Uterus (tissue), 4 donors: Measurements from ENCODE around the gene CAMK1D. TPM values are rescaled to one million over a fixed set of nuclear protein-coding genes. Genes with fewer than 3 reads are reported as not detected.
"Not testable (repeated sequence)": the region's sequence is repeated elsewhere in the genome, so short reads cannot be mapped to it uniquely, and the experiment has no call there.

Experiments used
- DNase-seq, 2 donors: peaks; one replicate each; pipeline ENCODE4 v3.0.0-alpha.2; 2019 to 2020
- H3K27ac ChIP-seq, 2 donors: fragments of 200-600 bp; sonication (generic); 1 replicate in 1 of 2; 2 replicates in 1 of 2; pipeline ENCODE4 v1.5.1; 2016 to 2018
- H3K27me3 ChIP-seq, 2 donors: fragments of 200-600 bp; sonication (generic); one replicate each; pipeline ENCODE4 v1.5.1; 2018 to 2019; ENCODE audit warnings: control low read depth in 1 of 2
- H3K36me3 ChIP-seq, 2 donors: fragments of 200-600 bp; sonication (generic); one replicate each; pipeline ENCODE4 v1.5.1; 2019; ENCODE audit warnings: control low read depth in 1 of 2
- H3K4me1 ChIP-seq, 2 donors: fragments of 200-600 bp; sonication (generic); one replicate each; pipeline ENCODE4 v1.5.1; 2018 to 2019; ENCODE audit warnings: control low read depth in 1 of 2
- H3K4me3 ChIP-seq, 2 donors: fragments of 200-600 bp; sonication (generic); 1 replicate in 1 of 2; 2 replicates in 1 of 2; pipeline ENCODE4 v1.5.1; 2018 to 2019; ENCODE audit warnings: mild to moderate bottlenecking in 1 of 2
- H3K9me3 ChIP-seq, 2 donors: fragments of 200-600 bp; sonication (generic); one replicate each; pipeline ENCODE4 v1.5.1; 2019; ENCODE audit warnings: control low read depth in 1 of 2
- CTCF ChIP-seq, 4 experiments: fragments of 200-600 bp in 2 of 4; fragments of 450-650 bp in 2 of 4; sonication (generic) in 2 of 4; IDR thresholded peaks; one replicate each; pipeline ENCODE4 v1.5.1; 2016 to 2019; ENCODE audit warnings: antibody characterized with exemption in 4 of 4, mild to moderate bottlenecking in 2 of 4, moderate library complexity in 1 of 4
- POLR2A ChIP-seq, 2 donors: fragments of 450-650 bp; IDR thresholded peaks; one replicate each; pipeline ENCODE4 v1.6.1; 2016; ENCODE audit warnings: antibody characterized with exemption in 2 of 2, mild to moderate bottlenecking in 1 of 2, moderate library complexity in 1 of 2
- intact Hi-C: fragments of 100-400 bp; cut with DNase I; formaldehyde crosslinking; loops from one replicate; pipeline ENCODE4 v1.15.1; 2023; ENCODE audit warnings: low total_unique reads
- total RNA-seq, 4 donors: library from RNA; depleted of rRNA in 3 of 4; stranded (reverse); fragments of >200 nt in 3 of 4; gene quantifications; one replicate each; pipeline versions ENCODE4 v1.1.0 to v1.2.4, GENCODE V29; 2014 to 2023
- donor health status: DM: yes; HTN: yes; CAD: no.

Gene CAMK1D
- total RNA-seq, 4 donors from 2014 or later: 3.5 to 48.4 (median 10.8) TPM

GRCh38 chr10:12432402-12433189 is 83.2 kb downstream of the CAMK1D start:
- H3K27me3 ChIP-seq: no peaks in the 10 kb centered on the region
- H3K36me3 ChIP-seq: no peaks in the 10 kb centered on the region
- intact Hi-C loops: no loop called here
- H3K4me3 ChIP-seq: no peak overlapping the region
- no peak for DNase-seq
- H3K4me1 ChIP-seq: no peaks in the 10 kb centered on the region
- H3K9me3 ChIP-seq: no peaks in the 10 kb centered on the region
- TF ChIP-seq CTCF (IDR thresholded peaks at IDR 0.05) (no peak), POLR2A (IDR thresholded peaks at IDR 0.05) (no peak)
- H3K27ac ChIP-seq: no peak overlapping the region

- no peak for TF ChIP-seq POLR2A (IDR thresholded peaks at IDR 0.05)
- TF ChIP-seq CTCF (IDR thresholded peaks at IDR 0.05): no peak
- Histone ChIP-seq H3K9me3 (no peaks in the 10 kb centered on the region), H3K27ac (no peak overlapping the region), H3K27me3 (no peaks in the 10 kb centered on the region), H3K36me3 (no peaks in the 10 kb centered on the region), H3K4me1 (no peaks in the 10 kb centered on the region), H3K4me3 (no peak overlapping the region)
- no peak for DNase-seq
- intact Hi-C loops: no loop called here
Measured at GRCh38 chr10:12434277-12434676, 84.9 kb downstream of the CAMK1D start.

GRCh38 chr10:12434677-12435076 is 85.3 kb downstream of the CAMK1D start:
- H3K9me3 ChIP-seq, H3K27ac ChIP-seq, DNase-seq, H3K36me3 ChIP-seq, H3K4me3 ChIP-seq, H3K27me3 ChIP-seq, intact Hi-C loops, H3K4me1 ChIP-seq: not testable (repeated sequence)

- Histone ChIP-seq H3K4me1 (no peaks in the 10 kb centered on the region), H3K27ac (no peak overlapping the region), H3K4me3 (no peak overlapping the region), H3K27me3 (no peaks in the 10 kb centered on the region), H3K9me3 (no peaks in the 10 kb centered on the region), H3K36me3 (no peaks in the 10 kb centered on the region)
- intact Hi-C loops: no loop called here
- DNase-seq: no peak
- TF ChIP-seq POLR2A (IDR thresholded peaks at IDR 0.05) (no peak), CTCF (IDR thresholded peaks at IDR 0.05) (no peak)
Measured at GRCh38 chr10:12435348-12435747, 86.0 kb downstream of the CAMK1D start.

GRCh38 chr10:12438919-12439692 is 89.8 kb downstream of the CAMK1D start:
- TF ChIP-seq POLR2A (IDR thresholded peaks at IDR 0.05) (no peak), CTCF (IDR thresholded peaks at IDR 0.05) (no peak)
- no peak overlapping the region for H3K4me3 ChIP-seq
- H3K27ac ChIP-seq: no peak overlapping the region
- H3K27me3 ChIP-seq: no peaks in the 10 kb centered on the region
- H3K36me3 ChIP-seq: no peaks in the 10 kb centered on the region
- H3K9me3 ChIP-seq: no peaks in the 10 kb centered on the region
- no peaks in the 10 kb centered on the region for H3K4me1 ChIP-seq
- DNase-seq: no peak
- intact Hi-C loops: no loop called here

- DNase-seq, H3K4me3 ChIP-seq: not testable (repeated sequence)
Measured at GRCh38 chr10:12439767-12440166, 90.4 kb downstream of the CAMK1D start.

More at GRCh38 chr10:12439767-12440166, 90.4 kb downstream of the CAMK1D start:
- H3K36me3 ChIP-seq, intact Hi-C loops, H3K27ac ChIP-seq, H3K27me3 ChIP-seq, H3K9me3 ChIP-seq, H3K4me1 ChIP-seq: not testable (repeated sequence)
